Right lobe of liver (tissue), 6 donors: ENCODE data around the gene SDK1. TPM values are rescaled to one million over a fixed set of nuclear protein-coding genes. Genes with fewer than 3 reads are reported as not detected.

Experiments
- ATAC-seq, 4 donors: fragments of 200-7000 bp; cut with Tn5 transposase; one replicate each; pipeline ENCODE4 v1.9.1; 2020; ENCODE audit warnings: mild to moderate bottlenecking in 4 of 4, moderate library complexity in 4 of 4
- DNase-seq, 3 donors: peaks; one replicate each; pipeline ENCODE4 v3.0.0-alpha.2; 2020
- H3K27ac ChIP-seq, 3 donors: fragments of 200-600 bp; one replicate each; pipeline ENCODE4 v1.8.0; 2022
- H3K27me3 ChIP-seq, 2 donors: fragments of 200-600 bp; one replicate each; pipeline ENCODE4 v1.8.0; 2022
- H3K36me3 ChIP-seq, 4 donors: fragments of 200-600 bp; sonication (generic) in 1 of 4; one replicate each; pipeline versions ENCODE4 v1.5.1 to v1.8.0; 2017 to 2022; ENCODE audit warnings: control low read depth in 1 of 4
- H3K4me1 ChIP-seq, 4 donors: fragments of 200-600 bp; sonication (generic) in 1 of 4; one replicate each; pipeline versions ENCODE4 v1.5.1 to v1.8.0; 2017 to 2022; ENCODE audit warnings: control low read depth in 1 of 4
- H3K4me3 ChIP-seq, 3 donors: fragments of 200-600 bp; one replicate each; pipeline ENCODE4 v1.8.0; 2022
- H3K9me3 ChIP-seq, 4 donors: fragments of 200-600 bp; sonication (generic) in 1 of 4; one replicate each; pipeline versions ENCODE4 v1.5.1 to v1.8.0; 2017 to 2022; ENCODE audit warnings: control low read depth in 1 of 4
- POLR2A ChIP-seq: fragments of 450-650 bp; IDR thresholded peaks from one replicate; pipeline ENCODE4 v1.6.1; 2017; ENCODE audit warnings: antibody characterized with exemption, mild to moderate bottlenecking
- WGBS: methylation state at CpG from one replicate; pipeline ENCODE4 v1.1.6; 2018; ENCODE audit warnings: low coverage, low lambda C conversion rate; ENCODE audit not compliant: insufficient coverage; ENCODE audit errors: missing lambda C conversion rate; 5-methylcytosine and 5-hydroxymethylcytosine counted together
- intact Hi-C, 2 donors: fragments of 100-400 bp; cut with DNase I; formaldehyde crosslinking; loops; one replicate each; pipeline versions ENCODE4 v1.11.2 to v1.14.1; 2022
- total RNA-seq, 6 experiments: library from RNA; depleted of rRNA in 2 of 6; stranded (reverse); fragments of >200 nt in 2 of 6; fragmentation: NEBNext Ultra II Directional in 3 of 6; extraction: Animal tissue kit (Norgen Biotek cat#: 25700) in 3 of 6; gene quantifications; one replicate each; pipeline versions ENCODE4 v1.1.0 to v1.2.4, GENCODE V29; 2016 to 2023
- TF ChIP-seq, protein P1 (sequence below), 4 donors: fragments of 200-600 bp in 3 of 4; fragments of 450-650 bp in 1 of 4; IDR thresholded peaks; one replicate each; pipeline versions ENCODE4 v1.5.1 to v1.8.0; 2016 to 2022; ENCODE audit warnings: antibody characterized with exemption in 4 of 4, mild to moderate bottlenecking in 2 of 4
- donor health status: DM: no; HTN: yes; CAD: no.
- donor health status: DM: no; HTN: no; CAD: no.
- donor health status: DM: no; HTN: no; CAD: no.
- donor health status: DM: no; HTN: yes; CAD: no.
- donor health status: DM: no; HTN: yes; CAD: no.

Gene SDK1
- total RNA-seq, 6 experiments from 2014 or later: 0.07 to 1.4 (median 0.65) TPM

DNA sequence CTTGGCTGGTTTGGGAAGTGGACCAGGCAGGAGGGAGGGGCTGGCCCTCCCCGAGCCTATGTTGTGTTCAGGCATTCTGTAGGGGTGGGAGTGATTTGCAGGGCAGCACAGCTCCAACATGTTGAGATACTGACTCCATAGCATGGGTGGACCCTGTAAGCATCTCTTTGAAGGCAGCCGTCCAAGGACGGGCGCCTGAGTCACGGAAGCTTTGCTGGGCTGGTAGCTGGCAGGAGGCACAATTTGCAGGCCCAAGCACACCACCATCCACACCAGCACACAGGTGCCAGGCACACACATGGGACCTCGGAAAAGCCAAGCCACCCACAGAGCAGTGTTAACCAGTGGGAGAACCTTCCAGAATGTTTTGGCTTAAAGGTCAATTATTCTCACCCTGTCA is 875.9 kb downstream of the SDK1 start:
- Histone ChIP-seq H3K27me3 (no peaks in the 10 kb centered on the region), H3K9me3 (no peaks in the 10 kb centered on the region), H3K4me3 (no peak overlapping the region), H3K27ac (no peak overlapping the region), H3K4me1 (no peaks in the 10 kb centered on the region), H3K36me3 (no peaks in the 10 kb centered on the region)
- DNase-seq (no peak), ATAC-seq (no peak)
- WGBS: no CpG with 5 or more reads among the region's 6 CpGs
- intact Hi-C loops: no loop called here
- TF ChIP-seq, protein P1, sequence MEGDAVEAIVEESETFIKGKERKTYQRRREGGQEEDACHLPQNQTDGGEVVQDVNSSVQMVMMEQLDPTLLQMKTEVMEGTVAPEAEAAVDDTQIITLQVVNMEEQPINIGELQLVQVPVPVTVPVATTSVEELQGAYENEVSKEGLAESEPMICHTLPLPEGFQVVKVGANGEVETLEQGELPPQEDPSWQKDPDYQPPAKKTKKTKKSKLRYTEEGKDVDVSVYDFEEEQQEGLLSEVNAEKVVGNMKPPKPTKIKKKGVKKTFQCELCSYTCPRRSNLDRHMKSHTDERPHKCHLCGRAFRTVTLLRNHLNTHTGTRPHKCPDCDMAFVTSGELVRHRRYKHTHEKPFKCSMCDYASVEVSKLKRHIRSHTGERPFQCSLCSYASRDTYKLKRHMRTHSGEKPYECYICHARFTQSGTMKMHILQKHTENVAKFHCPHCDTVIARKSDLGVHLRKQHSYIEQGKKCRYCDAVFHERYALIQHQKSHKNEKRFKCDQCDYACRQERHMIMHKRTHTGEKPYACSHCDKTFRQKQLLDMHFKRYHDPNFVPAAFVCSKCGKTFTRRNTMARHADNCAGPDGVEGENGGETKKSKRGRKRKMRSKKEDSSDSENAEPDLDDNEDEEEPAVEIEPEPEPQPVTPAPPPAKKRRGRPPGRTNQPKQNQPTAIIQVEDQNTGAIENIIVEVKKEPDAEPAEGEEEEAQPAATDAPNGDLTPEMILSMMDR (IDR thresholded peaks at IDR 0.05): no peak
- TF ChIP-seq POLR2A: no peak

GRCh38 chr7:4178416-4178815 is 877.4 kb downstream of the SDK1 start:
- no peak overlapping the region for H3K4me3 ChIP-seq
- no peak overlapping the region for H3K27ac ChIP-seq
- H3K27me3 ChIP-seq: no peaks in the 10 kb centered on the region
- no peak for DNase-seq
- TF ChIP-seq POLR2A: no peak
- TF ChIP-seq, protein P1 (IDR thresholded peaks at IDR 0.05): no peak
- intact Hi-C loops: no loop called here
- no CpG with 5 or more reads among the region's 16 CpGs for WGBS
- ATAC-seq: no peak
- no peaks in the 10 kb centered on the region for H3K4me1 ChIP-seq
- H3K36me3 ChIP-seq: no peaks in the 10 kb centered on the region
- H3K9me3 ChIP-seq: no peaks in the 10 kb centered on the region

DNA sequence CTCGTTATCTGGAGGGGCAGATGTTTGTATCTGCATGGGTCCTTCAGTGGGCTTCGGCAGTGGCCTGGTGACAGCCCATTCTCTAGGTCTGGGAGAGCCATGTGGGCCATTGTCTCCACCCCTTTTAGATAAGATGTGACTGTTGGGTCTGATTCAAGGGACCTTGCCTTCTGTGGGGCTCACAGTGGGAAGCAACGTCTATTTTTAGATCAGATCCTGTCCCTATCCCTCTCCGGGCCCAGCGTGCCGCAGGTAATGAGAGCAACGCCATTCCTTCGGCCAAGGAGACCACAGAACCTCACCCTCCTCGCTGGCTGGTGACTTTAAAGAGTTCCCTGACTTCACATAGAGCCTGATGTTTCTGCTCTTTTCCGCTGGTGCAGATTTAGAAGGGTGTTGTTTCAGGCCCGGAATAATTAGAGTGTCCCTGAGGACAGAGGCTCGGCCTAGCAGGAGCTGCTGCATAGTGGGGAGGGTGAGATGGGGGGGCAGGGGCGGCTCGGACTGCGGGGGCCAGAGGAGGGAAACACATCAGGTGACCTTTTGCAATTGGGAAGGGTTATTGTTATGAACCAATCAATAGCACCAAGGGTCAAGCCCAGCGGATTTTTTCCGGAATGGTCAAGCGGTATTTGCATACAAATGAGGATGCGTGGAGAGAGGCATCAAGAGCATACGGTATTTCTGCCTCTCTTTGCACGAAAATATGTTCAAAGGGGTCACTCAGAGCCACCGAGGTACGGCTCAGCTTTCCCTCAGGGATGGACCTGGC is 878.0 kb downstream of the SDK1 start:
- Histone ChIP-seq H3K4me3 (no peak overlapping the region), H3K27ac (no peak overlapping the region), H3K4me1 (no peaks in the 10 kb centered on the region), H3K27me3 (no peaks in the 10 kb centered on the region), H3K9me3 (no peaks in the 10 kb centered on the region), H3K36me3 (no peaks in the 10 kb centered on the region)
- no peak for ATAC-seq
- 57% methylated on average over 5 of the region's 23 CpGs for WGBS
- TF ChIP-seq, protein P1 (IDR thresholded peaks at IDR 0.05): no peak
- no peak for TF ChIP-seq POLR2A
- DNase-seq: no peak
- intact Hi-C loops: no loop called here

GRCh38 chr7:4179688-4180380 is 878.8 kb downstream of the SDK1 start:
- H3K27me3 ChIP-seq: no peaks in the 10 kb centered on the region
- intact Hi-C loops: no loop called here
- no peak overlapping the region for H3K4me3 ChIP-seq
- ATAC-seq: no peak
- no peak for DNase-seq
- WGBS: 87% methylated on average over 7 of the region's 24 CpGs
- TF ChIP-seq, protein P1 (IDR thresholded peaks at IDR 0.05): no peak
- no peak for TF ChIP-seq POLR2A
- no peaks in the 10 kb centered on the region for H3K4me1 ChIP-seq
- no peaks in the 10 kb centered on the region for H3K9me3 ChIP-seq
- no peaks in the 10 kb centered on the region for H3K36me3 ChIP-seq
- H3K27ac ChIP-seq: no peak overlapping the region
